HG02884 (cell line): ENCODE measurements around the gene TNFRSF17.

ENCODE experiments used
- ATAC-seq: cut with Tn5 transposase; IDR thresholded peaks from one replicate; pipeline ENCODE4 v1.9.1; 2021; ENCODE audit warnings: mild to moderate bottlenecking, moderate library complexity; ENCODE audit not compliant: unreplicated experiment

Gene TNFRSF17

GRCh38 chr16:12000032-12000431, 35.0 kb downstream of the TNFRSF17 start:
- no peak for ATAC-seq

DNA sequence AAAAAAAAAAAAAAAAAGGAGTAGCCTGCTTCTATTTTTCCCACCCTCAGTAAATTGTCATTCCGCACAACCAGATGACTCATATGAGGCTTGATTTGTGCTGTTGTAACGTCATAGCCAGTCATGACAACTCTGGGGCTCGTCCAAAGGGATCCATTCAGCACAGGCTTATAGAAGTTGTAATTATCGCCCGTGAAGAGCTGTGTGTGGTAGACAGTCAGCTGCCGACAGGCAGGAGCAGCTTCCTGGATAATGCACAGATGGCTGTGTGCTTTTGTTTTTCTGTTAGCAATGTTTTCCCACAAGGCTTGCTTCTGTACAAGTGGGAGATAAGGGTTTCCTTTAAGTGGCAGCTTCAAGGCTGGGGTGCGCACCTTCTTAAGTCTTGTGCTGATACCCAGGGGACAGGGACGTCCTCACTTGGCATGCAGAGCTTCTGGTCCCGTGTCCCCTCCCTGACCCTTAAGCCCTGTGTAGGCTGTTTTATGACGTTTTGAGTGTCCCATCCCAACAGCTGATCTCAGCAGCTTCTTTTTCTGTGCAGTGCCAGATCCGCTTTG, 37.5 kb downstream of the TNFRSF17 start:
- ATAC-seq: no peak

DNA sequence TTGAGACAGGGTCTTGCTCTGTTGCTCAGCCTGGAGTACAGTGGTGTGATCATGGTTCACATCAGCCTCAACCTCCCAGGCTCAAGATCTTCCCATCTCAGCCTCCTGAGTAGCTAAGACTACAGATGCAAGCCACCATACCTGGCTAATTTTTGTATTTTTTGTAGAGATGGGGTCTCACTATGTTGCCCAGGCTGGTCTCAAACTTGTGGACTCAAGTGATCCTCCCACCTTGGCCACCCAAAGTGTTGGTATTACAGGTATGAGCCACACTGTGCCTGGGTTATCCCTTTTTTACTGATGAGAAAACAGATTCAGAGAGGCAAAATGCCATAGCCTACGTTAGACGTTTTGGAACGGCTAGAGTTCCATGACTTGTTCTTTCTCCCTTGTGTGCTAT, 41.6 kb downstream of the TNFRSF17 start:
- no peak for ATAC-seq

- no peak for ATAC-seq
Observed at GRCh38 chr16:12009462-12009861, 44.5 kb downstream of the TNFRSF17 start.

- ATAC-seq: no peak
Observed at GRCh38 chr16:12009922-12010321, 44.9 kb downstream of the TNFRSF17 start.

DNA sequence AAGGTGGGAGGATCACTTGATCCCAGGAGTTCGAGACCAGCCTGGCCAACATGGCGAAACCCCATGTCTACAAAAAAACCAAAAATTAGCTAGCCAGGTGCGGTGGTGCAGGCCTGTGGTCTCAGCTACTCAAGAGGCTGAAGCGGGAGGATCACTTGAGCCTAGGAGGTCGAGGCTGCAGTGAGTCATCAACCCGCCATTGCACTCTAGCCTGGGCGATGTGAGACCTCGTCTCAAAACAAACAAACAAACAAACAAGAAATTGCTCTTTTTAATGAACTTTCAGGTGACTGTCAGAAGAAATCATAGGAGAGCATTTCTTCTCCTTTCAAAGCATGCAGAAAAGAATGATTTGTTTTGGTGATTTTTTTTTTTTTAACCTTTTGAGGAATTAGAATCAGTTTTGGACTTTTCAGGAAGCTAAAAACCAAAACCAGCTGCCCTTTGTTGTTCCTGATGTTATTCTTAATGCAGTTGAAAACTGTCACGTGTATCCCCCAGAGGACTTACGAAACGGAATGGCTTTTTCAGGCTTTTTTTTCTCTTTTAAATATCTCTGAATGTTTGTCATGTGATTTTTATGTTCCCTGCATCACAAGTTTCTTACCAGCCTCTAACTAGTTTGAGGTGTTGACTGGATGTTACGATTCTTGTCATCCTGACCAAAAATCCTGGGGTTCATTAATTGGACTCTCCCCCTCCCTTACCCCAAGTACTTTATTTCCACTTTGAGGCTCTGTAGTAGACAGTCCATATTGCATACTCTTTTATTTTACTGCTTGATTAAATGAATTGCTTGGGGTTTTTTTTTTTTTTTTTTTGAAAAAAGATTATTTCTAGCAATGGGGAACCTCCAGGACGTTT, 45.6 kb downstream of the TNFRSF17 start:
- no peak for ATAC-seq

- no peak for ATAC-seq
Observed at GRCh38 chr16:12011565-12011964, 46.6 kb downstream of the TNFRSF17 start.

DNA sequence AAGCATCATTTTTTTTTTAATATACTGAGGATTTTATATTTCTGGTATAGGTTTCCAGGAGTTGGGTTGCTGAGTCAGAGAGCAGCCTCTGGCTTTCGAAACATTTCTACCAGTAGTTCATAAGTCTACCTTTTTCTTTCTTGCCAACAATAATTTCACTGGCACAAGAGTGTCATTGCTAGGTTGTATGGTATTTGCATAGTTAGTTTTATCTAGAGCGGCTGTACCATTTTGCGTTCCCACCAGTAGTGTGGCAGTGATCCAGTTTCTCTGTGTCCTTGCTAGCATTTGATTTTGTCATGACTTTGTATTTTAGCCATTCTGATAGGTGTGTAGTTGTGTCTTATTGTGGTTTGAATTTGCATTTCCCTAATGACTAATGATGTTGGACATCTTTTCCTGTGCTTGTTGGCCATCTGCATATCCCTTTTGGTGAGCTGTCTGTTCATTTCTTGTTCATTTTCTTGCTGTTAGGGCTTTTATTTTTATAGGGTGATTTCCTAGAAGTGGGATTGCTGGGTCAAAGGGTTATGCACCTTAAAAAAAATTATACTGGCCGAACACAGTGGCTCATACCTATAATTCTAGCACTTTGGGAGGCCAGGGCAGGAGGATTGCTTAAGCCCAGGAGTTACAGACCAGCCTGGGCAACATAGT, 51.4 kb downstream of the TNFRSF17 start:
- ATAC-seq: no peak

- no peak for ATAC-seq
Observed at GRCh38 chr16:12017558-12017957, 52.5 kb downstream of the TNFRSF17 start.
